Measurements from ENCODE around the gene SYPL1. TPM values are rescaled to one million over a fixed set of nuclear protein-coding genes. Genes with fewer than 3 reads are reported as not detected.

SYPL1 gene
- total RNA-seq, 1 experiment from 2014 or later, result 65.2 TPM

- no peak for DNase-seq (ENCODE audit: low spot score)
These were observed 19.9 kb downstream of the SYPL1 start for GRCh38 chr7:106092204-106092603.

- DNase-seq (ENCODE audit: low spot score), result no peak
These were observed 22.5 kb downstream of the SYPL1 start for GRCh38 chr7:106089647-106090046.

- no peak for DNase-seq (ENCODE audit: low spot score)
These were observed 24.1 kb downstream of the SYPL1 start for GRCh38 chr7:106088014-106088413.

GRCh38 chr7:106086062-106086461 lies 26.1 kb downstream of the SYPL1 start:
- DNase-seq (ENCODE audit: low spot score), result no peak

GRCh38 chr7:106085015-106085414 lies 27.1 kb downstream of the SYPL1 start:
- no peak for DNase-seq (ENCODE audit: low spot score)

- DNase-seq (ENCODE audit: low spot score), result no peak
These were observed 28.4 kb downstream of the SYPL1 start for GRCh38 chr7:106083717-106084116.

GRCh38 chr7:106082087-106082854 lies 29.8 kb downstream of the SYPL1 start:
- DNase-seq (ENCODE audit: low spot score), result no peak

GRCh38 chr7:106080300-106080987 lies 31.7 kb downstream of the SYPL1 start:
- DNase-seq (ENCODE audit: low spot score), result no peak

GRCh38 chr7:106076537-106076936 lies 35.6 kb downstream of the SYPL1 start:
- no peak for DNase-seq (ENCODE audit: low spot score)

GRCh38 chr7:106075937-106076336 lies 36.2 kb downstream of the SYPL1 start:
- no peak for DNase-seq (ENCODE audit: low spot score)

GRCh38 chr7:106074257-106074656 lies 37.9 kb downstream of the SYPL1 start:
- DNase-seq (ENCODE audit: low spot score), result no peak

GRCh38 chr7:106073701-106074100 lies 38.4 kb downstream of the SYPL1 start:
- DNase-seq (ENCODE audit: low spot score), result no peak

- no peak for DNase-seq (ENCODE audit: low spot score)
These were observed 39.4 kb downstream of the SYPL1 start for GRCh38 chr7:106072715-106073091.

- DNase-seq (ENCODE audit: low spot score), result no peak
These were observed 40.0 kb downstream of the SYPL1 start for GRCh38 chr7:106071999-106072714.

GRCh38 chr7:106071356-106071998 lies 40.6 kb downstream of the SYPL1 start:
- no peak for DNase-seq (ENCODE audit: low spot score)

- no peak for DNase-seq (ENCODE audit: low spot score)
These were observed 41.4 kb downstream of the SYPL1 start for GRCh38 chr7:106070567-106071254.

GRCh38 chr7:106070201-106070551 lies 41.9 kb downstream of the SYPL1 start:
- DNase-seq (ENCODE audit: low spot score), result no peak

GRCh38 chr7:106069471-106070200 lies 42.5 kb downstream of the SYPL1 start:
- DNase-seq (ENCODE audit: low spot score), result no peak

GRCh38 chr7:106068986-106069385 lies 43.1 kb downstream of the SYPL1 start:
- DNase-seq (ENCODE audit: low spot score), result no peak

- no peak for DNase-seq (ENCODE audit: low spot score)
These were observed 43.6 kb downstream of the SYPL1 start for GRCh38 chr7:106068538-106068961.

- no peak for DNase-seq (ENCODE audit: low spot score)
These were observed 44.4 kb downstream of the SYPL1 start for GRCh38 chr7:106067678-106068077.
